ENCODE data around the gene KCNF1. TPM values are rescaled to one million over a fixed set of nuclear protein-coding genes. Genes with fewer than 3 reads are reported as not detected.

The KCNF1 gene
- total RNA-seq, 2 experiments from 2014 or later, result not detected

DNA sequence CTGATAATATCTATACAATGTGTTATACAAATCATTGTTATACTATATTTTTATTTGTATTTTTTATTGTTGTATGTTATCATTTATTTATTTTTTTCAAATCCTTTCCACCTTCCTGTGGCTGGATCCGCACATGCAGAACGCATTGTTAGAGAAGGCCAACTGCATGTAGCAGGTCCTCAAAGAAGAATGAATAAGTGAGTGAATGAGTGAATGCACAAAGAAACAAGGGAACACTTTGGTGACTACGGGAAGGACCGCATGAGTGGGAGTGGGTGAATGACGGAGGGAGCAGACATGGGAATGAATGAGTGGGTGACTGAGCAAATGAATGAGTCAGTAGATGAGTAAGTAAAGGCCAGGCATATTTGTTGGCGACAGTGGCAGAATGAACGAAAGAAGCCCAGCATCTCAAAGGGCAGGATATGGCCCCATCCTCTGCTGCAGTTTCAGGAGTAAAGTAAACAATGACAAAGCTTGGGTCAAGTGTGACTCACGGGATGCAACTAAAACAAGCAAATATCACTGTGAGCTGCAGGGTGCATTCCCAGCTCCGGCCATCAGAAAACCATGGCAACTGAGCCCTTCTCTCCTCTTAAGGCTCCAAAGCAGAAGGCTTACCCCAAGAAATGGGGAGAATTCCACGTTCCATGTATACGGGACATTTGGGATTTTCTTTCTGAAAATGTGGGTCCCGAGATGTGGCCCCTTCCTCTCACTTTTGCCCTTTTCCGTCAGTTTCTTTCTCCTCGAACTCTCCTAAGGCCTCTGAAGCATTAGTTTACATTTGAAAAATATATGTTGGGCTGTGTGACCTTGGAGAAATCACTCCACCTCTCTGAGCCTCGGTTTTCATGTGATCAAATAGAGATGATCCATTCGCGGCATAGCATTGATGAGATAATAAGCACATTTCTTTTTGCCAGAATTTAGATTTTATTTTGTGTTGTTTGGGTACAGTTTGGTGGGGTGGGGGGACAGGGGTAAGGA lies 24.5 kb downstream of the KCNF1 start:
- H2AFZ ChIP-seq (ENCODE audit: low read length), result no peak overlapping the region
- no peaks in the 10 kb centered on the region for H3K36me3 ChIP-seq (ENCODE audit: insufficient read depth, low read length)
- CTCF ChIA-PET (ENCODE audit: unreplicated experiment), result no interaction called here
- DNase-seq (ENCODE audit: low spot score), result no peak
- H3K9me3 ChIP-seq (ENCODE audit: low read length), result no peaks in the 10 kb centered on the region
- POLR2A ChIA-PET, result no interaction called here
- H3K4me3 ChIP-seq (ENCODE audit: low read depth, low read length, poor library complexity, severe bottlenecking), result no peak overlapping the region
- intact Hi-C loops (cut with micrococcal nuclease; ENCODE audit: unreplicated experiment), result no loop called here
- BruUV-seq (replicated peaks), result no TSS peak
- TF ChIP-seq, protein P1, sequence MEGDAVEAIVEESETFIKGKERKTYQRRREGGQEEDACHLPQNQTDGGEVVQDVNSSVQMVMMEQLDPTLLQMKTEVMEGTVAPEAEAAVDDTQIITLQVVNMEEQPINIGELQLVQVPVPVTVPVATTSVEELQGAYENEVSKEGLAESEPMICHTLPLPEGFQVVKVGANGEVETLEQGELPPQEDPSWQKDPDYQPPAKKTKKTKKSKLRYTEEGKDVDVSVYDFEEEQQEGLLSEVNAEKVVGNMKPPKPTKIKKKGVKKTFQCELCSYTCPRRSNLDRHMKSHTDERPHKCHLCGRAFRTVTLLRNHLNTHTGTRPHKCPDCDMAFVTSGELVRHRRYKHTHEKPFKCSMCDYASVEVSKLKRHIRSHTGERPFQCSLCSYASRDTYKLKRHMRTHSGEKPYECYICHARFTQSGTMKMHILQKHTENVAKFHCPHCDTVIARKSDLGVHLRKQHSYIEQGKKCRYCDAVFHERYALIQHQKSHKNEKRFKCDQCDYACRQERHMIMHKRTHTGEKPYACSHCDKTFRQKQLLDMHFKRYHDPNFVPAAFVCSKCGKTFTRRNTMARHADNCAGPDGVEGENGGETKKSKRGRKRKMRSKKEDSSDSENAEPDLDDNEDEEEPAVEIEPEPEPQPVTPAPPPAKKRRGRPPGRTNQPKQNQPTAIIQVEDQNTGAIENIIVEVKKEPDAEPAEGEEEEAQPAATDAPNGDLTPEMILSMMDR (conservative IDR thresholded peaks at IDR 0.05; ENCODE audit: low read length), result no peak
- no peak for TF ChIP-seq EZH2phosphoT487 (IDR thresholded peaks at IDR 0.05; ENCODE audit: borderline replicate concordance, low read depth, low read length)
- no peak overlapping the region for H3K4me2 ChIP-seq (ENCODE audit: low read length)
- no peaks in the 10 kb centered on the region for H3K79me2 ChIP-seq (ENCODE audit: insufficient read depth, low read depth, low read length)
- H3K27ac ChIP-seq (ENCODE audit: low read depth, low read length, poor library complexity, severe bottlenecking), result no peak overlapping the region
- H3K4me1 ChIP-seq (ENCODE audit: insufficient read depth, low read length, poor library complexity, severe bottlenecking), result peaks cover 7% of the 10 kb centered on the region
- no peaks in the 10 kb centered on the region for H4K20me1 ChIP-seq (ENCODE audit: insufficient read depth, low read length)
- H3K9me2 ChIP-seq (ENCODE audit: insufficient read depth, low read length), result no peaks in the 10 kb centered on the region

DNA sequence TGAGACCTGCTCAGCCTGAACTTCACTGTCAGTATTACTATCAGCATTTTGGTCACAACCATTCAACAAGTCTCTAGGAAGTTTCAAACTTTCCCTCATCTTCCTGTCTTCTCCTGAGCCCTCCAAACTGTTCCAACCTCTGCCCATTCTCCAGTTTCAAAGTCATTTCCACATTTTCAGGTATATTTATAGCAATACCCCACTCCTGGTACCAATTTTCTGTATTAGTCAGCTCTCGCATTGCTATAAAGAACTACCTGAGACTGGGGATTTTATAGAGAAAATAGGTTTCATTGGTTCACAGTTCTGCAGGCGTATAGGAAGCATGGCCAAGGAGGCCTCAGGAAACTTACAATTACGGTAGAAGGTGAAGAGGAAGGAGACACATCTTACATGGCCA lies 27.3 kb downstream of the KCNF1 start:
- Histone ChIP-seq H3K9me2 (ENCODE audit: insufficient read depth, low read length) (no peaks in the 10 kb centered on the region), H4K20me1 (ENCODE audit: insufficient read depth, low read length) (no peaks in the 10 kb centered on the region), H3K79me2 (ENCODE audit: insufficient read depth, low read depth, low read length) (no peaks in the 10 kb centered on the region), H3K36me3 (ENCODE audit: insufficient read depth, low read length) (no peaks in the 10 kb centered on the region), H2AFZ (ENCODE audit: low read length) (no peak overlapping the region), H3K9me3 (ENCODE audit: low read length) (no peaks in the 10 kb centered on the region), H3K27ac (ENCODE audit: low read depth, low read length, poor library complexity, severe bottlenecking) (no peak overlapping the region), H3K4me1 (ENCODE audit: insufficient read depth, low read length, poor library complexity, severe bottlenecking) (peaks cover 7% of the 10 kb centered on the region), H3K4me2 (ENCODE audit: low read length) (no peak overlapping the region), H3K4me3 (ENCODE audit: low read depth, low read length, poor library complexity, severe bottlenecking) (no peak overlapping the region)
- intact Hi-C loops (cut with micrococcal nuclease; ENCODE audit: unreplicated experiment), result no loop called here
- ChIA-PET POLR2A (no interaction called here), CTCF (ENCODE audit: unreplicated experiment) (no interaction called here)
- TF ChIP-seq EZH2phosphoT487 (IDR thresholded peaks at IDR 0.05; ENCODE audit: borderline replicate concordance, low read depth, low read length), result no peak
- TF ChIP-seq, protein P1 (conservative IDR thresholded peaks at IDR 0.05; ENCODE audit: low read length), result no peak
- BruUV-seq (replicated peaks), result no TSS peak
- DNase-seq (ENCODE audit: low spot score), result no peak

DNA sequence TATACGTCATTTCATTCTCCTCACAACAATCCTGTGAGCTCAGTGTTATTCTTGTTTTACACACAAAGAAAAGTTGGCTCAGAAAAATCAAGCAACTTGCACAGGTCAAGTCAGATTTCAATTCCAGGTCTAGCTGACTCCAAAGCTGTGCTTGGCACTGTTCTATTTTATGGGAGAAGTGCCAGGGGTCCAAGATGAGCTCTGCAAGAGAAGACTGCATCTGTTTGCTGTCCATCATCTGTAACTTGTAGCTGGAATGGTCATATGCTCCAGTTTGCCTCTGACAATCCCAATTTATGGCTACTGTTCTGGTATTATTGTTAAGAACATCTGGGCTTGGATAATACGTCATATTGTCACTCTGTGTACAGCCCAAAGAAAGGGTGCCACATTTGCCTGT lies 28.9 kb downstream of the KCNF1 start:
- no peak overlapping the region for H3K4me2 ChIP-seq (ENCODE audit: low read length)
- TF ChIP-seq, protein P1 (conservative IDR thresholded peaks at IDR 0.05; ENCODE audit: low read length), result no peak
- no peak for TF ChIP-seq EZH2phosphoT487 (IDR thresholded peaks at IDR 0.05; ENCODE audit: borderline replicate concordance, low read depth, low read length)
- BruUV-seq (replicated peaks), result no TSS peak
- H3K9me2 ChIP-seq (ENCODE audit: insufficient read depth, low read length), result no peaks in the 10 kb centered on the region
- no peak for DNase-seq (ENCODE audit: low spot score)
- no peaks in the 10 kb centered on the region for H3K36me3 ChIP-seq (ENCODE audit: insufficient read depth, low read length)
- H3K79me2 ChIP-seq (ENCODE audit: insufficient read depth, low read depth, low read length), result no peaks in the 10 kb centered on the region
- H3K9me3 ChIP-seq (ENCODE audit: low read length), result no peaks in the 10 kb centered on the region
- no peak overlapping the region for H2AFZ ChIP-seq (ENCODE audit: low read length)
- H3K4me3 ChIP-seq (ENCODE audit: low read depth, low read length, poor library complexity, severe bottlenecking), result no peak overlapping the region
- ChIA-PET POLR2A (no interaction called here), CTCF (ENCODE audit: unreplicated experiment) (interaction anchor here (0.6 kb wide), 1 partner anchor 461 kb away, joined by 3 read pairs; no protein-coding TSS in a partner anchor)
- H3K4me1 ChIP-seq (ENCODE audit: insufficient read depth, low read length, poor library complexity, severe bottlenecking), result peaks cover 7% of the 10 kb centered on the region
- no peaks in the 10 kb centered on the region for H4K20me1 ChIP-seq (ENCODE audit: insufficient read depth, low read length)
- intact Hi-C loops (cut with micrococcal nuclease; ENCODE audit: unreplicated experiment), result no loop called here
- no peak overlapping the region for H3K27ac ChIP-seq (ENCODE audit: low read depth, low read length, poor library complexity, severe bottlenecking)

Data from OCI-LY7 (cell line).